GM21717 (cell line): ENCODE data around the gene IL2RA.
A peak's percentile ranks its signal among the peaks of the same experiment; 100 is the strongest.
"Not testable (repeated sequence)": the region's sequence is repeated elsewhere in the genome, so short reads cannot be mapped to it uniquely, and the experiment has no call there.

Experiments
- ATAC-seq: cut with Tn5 transposase; IDR thresholded peaks from one replicate; pipeline ENCODE4 v1.9.1; 2021; ENCODE audit warnings: mild to moderate bottlenecking, moderate library complexity; ENCODE audit not compliant: unreplicated experiment

IL2RA gene

DNA sequence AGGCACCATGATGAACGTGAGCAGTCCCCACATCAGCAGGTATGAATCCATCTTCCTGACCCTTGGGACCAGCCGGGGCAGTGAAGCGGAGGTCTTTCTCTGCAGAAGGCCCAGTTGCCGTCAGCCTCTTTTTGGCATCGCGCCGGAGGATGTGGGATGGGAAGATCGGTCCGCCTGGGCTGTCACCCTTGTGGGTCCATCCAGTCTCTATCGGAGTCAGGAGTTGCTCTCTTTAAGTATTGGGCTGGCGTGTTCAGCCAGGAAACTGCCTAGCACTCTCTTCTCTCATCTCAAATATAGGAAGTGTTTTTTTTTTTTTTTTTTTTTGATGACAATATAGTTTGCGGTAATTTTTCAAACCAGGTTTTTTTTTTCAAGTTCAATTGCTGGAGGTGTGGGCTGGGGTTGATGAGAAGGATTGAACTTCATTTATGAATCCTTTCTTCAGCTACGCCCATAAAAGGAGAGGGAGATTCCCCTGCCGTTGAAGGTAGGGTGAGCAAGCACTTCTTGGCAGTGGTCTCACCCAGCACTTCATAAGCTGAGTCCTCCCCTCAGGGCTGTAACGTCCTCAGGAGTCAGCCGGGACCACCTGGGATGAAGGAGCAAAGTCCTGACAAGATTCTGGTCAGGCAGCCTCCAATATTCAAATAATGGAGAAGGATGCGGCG lies at the start of gene IL2RA:
Gene IL2RA (minus strand): TSS at position 267 of the 671 bp plus-strand sequence. CDS start 216 bp downstream, at position 51.
- ATAC-seq, result no peak

DNA sequence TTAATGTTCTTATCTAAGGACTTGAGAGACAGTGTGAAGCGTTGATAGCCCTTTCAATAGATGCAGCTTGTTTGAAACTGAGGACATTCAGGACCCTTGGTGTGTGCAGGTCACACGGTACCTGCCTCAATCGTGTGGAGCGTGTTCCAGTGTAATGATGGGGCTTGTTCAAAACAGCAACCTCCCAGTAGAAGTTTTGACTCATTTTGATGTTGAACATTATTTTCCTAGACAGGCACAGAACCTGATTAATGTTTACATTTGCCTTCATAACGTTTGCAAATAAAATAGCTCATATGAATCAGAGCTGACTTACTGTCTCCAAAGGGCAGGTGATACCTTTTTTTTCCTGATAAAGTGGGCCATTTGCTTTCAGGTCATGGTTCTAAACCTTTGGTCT lies 48.0 kb upstream of the IL2RA start:
- no peak for ATAC-seq

DNA sequence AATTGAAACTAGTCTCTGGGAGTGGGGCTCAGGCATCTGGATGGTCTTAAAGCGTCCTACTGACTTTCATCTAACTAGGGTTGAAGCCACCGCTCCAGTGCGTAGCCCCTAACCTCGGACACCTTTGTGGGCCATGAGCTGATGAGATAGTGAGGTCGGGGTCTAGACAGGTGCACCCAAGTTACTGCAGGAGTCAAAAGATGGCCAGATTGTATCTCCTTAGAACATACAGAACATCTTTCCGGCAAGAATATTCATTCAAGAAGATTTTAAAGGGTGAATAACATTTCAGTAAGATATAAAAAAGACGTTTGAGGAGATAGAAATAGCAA lies 47.2 kb upstream of the IL2RA start:
- no peak for ATAC-seq

DNA sequence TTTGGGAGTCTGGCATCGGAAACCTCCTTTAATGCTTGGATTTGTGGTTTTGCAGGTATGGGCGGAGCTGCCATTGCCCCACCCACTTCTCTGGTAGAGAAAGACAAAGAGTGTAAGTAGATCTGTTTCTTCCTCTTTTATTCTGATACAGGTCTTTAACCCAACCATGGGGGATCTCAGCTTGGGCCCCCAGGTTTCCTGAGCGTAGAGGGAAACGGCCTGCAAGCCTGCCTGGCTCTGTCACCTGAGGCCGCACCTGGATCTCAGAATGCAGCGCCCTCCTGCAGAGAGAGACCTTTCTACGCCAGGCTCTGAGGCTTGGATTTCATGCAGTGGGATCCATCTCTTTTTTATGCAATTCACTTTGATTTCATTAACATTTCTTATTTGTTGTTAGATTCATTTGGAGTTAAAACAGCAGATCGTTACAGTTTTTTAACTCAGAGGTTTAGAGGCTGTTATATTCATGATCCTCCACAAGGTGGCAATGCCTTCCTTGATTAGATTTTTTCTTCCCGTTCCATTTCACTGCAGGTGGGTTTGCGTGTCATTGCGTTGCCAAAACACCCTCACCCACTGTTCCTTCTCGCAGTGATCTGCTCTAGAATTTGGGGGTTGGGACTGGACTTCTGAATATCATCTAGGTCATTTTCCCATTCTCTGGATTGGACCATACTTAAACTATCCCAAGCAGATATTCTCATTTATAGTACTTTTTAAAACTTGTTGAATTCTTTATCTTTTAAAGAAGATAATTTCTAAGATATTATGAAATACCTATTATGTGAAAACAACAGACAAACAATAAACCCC lies 46.7 kb upstream of the IL2RA start:
- no peak for ATAC-seq

DNA sequence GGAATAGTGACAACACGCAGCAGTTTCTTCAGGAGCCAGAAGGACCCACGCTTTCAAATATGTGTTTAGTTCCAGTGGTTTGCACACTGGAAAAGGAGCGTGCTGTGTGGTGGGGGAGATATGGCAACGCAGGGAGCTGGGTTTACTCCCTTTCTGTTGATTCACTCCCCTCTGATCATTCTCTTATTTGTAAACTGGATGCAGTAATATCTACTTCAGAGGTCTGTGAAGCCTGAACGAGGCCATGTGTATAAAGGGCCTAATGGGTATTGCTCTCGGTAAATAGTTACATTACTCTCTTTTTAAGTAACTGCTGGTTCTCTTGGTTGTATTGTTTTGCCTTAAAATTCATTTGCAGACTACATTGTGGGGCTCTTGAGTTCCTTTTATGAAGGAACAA lies 45.9 kb upstream of the IL2RA start:
- no peak for ATAC-seq

DNA sequence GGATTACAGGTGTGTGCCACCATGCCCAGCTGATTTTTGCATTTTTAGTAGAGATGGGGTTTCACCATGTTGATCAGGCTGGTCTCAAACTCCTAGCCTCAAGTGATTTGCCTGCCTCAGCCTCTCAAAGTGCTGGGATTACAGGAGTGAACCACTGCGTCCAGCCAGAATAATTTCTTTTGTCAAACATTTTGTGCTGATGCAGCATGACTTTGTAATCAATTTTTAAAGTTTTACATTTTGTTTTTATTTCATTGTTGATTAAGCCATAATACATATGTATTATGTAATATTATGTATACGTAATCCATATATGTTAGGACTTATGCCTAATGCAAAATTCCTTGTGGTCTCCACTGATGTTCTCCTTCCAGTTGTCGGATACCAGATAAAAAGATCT lies 45.4 kb upstream of the IL2RA start:
- ATAC-seq, result not testable (repeated sequence)

DNA sequence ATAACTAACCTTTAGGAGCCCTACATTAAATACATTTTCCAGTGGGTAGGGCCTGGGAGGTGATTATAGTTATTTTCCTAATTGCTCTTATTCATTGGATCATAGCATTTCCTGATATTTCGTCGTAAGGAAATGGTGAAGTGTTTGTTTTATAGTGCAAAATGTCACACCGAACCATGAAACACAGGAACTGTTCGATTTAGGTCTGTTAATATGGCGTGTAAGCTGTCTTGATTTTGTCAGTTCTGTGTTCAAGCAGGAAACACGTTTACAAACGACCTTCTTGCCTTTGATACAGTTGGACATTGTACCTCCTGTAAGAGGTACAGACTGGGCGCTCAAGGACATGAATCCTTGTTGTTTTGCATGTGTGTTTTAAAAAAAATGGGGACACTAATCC lies 41.4 kb upstream of the IL2RA start:
- ATAC-seq, result no peak

DNA sequence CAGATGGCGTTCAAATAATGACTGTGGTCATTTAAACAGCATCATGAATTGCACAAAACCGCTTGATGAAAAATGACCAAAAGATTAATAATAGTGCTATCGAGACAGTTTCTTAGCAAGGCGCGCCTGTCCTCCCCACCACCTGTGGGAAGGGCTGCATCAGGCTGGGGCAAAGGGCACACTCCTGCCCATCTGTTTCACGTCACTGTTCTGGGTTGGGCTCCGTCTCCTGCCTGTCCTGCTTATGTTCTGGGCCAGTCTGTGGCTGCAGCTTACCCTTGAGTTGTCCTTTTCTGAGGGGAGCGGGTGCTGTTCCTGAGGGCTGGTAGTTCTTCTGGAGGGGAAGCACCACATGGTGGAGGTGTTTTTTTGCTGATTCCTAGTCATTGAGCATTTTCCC lies 40.0 kb upstream of the IL2RA start:
- ATAC-seq, result no peak

DNA sequence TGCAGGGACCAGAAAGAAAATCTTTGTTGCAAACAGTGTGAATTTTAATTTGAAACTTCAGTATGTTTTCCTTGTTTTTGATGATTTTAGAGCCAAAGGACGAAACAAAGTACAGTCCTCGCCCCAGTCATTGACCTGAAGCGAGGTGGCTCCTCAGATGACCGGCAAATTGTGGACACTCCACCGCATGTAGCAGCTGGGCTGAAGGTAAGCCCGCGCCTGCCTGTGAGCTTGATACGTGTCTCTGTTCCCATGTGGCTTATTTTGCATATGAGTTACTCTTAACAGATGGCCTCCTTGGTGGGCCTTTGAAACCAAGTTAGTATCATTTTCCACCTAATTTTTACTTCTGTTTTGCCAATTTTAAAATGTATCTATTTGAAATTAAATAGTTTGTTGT lies 39.0 kb upstream of the IL2RA start:
- peak; percentile 83 for ATAC-seq

DNA sequence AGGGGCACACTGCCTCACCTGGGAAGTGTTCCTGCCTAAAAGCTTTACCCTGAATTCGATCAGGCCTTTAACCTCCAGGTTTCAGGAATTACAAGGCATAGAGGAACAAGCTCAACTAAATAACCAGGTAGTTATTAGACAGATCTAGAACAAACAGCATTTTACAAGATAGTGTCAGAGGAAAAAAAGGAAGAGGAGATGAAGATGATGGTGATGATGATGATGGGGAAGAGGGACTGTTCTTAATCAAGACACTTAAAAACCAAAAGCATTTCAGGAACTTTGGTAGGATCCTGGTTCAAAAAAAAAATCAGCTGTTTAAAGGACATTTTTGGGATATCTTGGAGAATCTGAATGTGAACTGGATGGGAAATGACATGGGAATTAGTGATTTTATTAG lies 38.2 kb upstream of the IL2RA start:
- no peak for ATAC-seq

DNA sequence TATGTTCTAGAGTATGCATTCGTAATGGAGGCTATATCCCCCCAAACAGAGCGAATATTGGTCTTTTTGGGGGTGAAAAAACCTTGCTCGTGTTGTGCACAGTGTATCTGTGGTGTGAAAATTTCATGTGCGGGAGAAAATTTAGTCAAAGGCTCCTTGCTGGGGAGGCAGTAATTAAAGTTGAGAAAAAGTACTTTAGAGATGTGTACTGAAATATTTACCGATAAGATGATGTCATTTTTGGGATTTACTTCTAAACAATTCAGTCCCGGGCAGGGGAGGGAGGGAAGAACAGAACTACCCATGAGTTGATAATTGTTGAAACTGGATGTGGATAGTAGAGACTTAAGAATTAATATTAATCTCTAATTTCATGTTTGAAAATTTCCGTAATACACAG lies 36.0 kb upstream of the IL2RA start:
- no peak for ATAC-seq

DNA sequence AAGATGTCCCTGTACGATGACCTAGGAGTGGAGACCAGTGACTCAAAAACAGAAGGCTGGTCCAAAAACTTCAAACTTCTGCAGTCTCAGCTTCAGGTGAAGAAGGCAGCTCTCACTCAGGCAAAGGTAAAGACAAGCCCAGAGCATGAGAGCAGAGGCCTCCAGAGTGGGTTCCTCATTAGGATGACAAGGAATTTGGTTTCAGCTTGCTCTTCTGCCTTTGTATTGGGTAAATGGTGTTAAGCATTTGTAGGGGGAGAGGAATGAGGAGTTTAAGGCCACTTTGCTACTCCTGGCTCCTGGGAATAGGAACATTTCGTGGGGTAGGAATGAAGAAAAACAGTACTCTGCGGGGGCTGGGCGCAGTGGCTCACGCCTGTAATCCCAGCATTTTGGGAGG lies 34.9 kb upstream of the IL2RA start:
- ATAC-seq, result no peak

DNA sequence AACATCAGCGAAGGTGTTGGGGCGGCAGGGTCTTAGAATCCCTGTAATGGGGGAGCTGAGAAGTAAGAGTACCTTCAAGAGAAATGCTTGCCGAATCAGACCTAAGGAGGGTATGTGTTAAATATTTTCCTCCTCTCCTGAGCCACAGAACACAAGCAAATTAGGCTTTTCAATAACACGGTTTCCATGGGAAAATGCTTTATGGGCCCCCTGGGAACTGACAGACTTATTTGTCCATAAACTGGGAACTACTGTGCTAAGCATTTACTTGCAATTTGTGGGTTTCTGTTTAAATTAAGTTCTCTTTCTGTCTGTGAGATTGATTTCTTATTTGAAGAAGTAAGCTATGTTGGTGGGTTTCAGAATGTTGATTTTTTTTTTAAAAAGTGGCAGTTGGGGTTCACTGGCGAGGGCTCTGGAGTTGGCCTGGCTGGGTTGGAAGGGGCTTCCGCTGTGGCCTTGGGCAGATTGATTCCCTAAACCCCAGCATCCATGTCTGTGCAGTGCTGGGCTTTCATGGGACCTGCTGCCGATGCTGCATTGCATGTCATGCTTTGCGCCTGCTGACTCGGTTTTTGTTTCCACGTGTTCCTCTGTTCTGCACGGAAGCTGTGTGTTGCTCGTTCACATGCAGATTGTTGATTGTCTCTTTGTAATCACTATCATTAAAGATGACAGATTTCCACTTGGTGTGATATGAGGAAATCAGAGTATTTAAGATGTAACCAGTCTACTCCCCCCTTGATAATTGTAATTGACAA lies 33.8 kb upstream of the IL2RA start:
- ATAC-seq, result no peak

DNA sequence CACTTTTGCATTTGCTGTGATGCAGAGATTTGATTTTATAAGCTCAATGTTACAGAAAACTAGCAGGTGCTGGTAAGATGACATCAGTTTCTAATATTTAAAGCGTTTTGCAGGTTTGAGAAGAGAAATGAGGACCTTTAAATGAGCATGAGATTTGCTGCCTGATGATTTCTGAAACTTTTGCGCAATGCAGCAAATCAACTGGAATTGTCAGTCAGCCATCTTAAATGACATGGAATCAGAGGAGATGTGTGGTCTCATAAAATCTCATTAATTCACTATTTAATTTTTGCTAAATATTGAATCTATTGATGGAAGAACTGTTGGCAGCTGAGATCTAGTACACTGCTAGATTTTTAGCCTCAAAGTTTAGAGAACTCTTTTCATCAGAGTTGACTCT lies 30.6 kb upstream of the IL2RA start:
- ATAC-seq, result no peak

DNA sequence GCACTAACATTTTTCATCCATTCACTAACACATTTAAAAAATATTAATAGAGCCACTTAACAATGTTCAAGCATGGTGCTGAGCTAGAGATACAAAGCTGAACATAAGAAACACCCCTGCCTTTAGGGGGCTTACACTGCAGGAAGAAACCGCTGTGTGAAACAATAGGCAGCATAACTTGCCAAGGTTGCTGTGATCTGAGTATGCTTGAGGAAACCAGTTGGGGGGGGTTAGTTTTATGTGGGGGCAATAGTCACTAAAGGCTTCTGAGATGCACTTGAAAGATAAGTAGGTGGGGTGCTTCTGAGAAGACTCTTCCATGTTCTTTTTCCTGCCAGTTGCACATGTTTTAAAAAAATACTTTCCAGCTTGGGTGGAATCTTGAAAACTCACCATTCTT lies 29.5 kb upstream of the IL2RA start:
- no peak for ATAC-seq

DNA sequence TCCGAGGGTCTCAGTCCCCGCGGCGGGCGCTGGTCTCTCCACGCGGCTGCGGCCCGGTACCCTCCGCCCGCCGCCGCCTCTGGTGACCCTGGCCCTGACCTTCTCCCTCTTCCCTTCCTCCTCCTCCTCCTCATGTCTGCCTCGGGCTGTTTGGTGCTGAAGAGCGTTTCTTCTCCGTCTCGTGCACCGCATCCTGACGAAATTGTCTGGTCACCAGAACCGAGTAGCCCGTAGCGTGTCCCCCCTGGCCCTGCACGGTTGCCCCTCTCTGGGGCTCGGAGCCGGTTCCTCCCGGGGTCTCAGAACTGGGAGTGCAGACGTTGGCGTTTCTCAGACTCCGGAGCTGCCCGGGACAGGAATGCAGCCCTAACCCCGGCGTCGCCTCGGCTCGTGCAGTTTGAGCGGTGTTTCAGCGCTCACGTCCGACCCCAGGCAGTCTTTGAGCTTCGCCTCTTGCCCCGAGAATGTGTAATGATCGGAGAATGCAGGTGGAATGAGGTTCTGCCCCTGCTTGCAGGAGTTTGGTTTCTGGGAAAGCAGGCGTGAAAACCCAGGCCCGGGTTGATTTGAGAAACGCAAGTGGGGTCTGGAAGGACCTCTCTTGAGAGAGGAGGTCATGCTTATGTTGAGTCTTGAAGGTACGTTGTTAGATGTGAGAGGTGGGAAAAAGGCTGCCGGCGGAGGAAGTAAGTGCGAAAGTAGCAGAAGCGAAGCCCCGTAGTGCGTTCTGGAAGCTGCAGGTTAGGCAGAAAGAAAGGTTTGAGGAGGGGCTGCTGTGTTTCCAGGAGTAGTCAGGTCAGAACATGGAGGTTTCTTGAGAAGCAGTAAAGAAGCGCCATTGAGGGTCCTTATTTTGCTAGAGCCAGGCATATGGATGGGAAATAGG lies 27.4 kb upstream of the IL2RA start:
- ATAC-seq, result peak; percentile 21

DNA sequence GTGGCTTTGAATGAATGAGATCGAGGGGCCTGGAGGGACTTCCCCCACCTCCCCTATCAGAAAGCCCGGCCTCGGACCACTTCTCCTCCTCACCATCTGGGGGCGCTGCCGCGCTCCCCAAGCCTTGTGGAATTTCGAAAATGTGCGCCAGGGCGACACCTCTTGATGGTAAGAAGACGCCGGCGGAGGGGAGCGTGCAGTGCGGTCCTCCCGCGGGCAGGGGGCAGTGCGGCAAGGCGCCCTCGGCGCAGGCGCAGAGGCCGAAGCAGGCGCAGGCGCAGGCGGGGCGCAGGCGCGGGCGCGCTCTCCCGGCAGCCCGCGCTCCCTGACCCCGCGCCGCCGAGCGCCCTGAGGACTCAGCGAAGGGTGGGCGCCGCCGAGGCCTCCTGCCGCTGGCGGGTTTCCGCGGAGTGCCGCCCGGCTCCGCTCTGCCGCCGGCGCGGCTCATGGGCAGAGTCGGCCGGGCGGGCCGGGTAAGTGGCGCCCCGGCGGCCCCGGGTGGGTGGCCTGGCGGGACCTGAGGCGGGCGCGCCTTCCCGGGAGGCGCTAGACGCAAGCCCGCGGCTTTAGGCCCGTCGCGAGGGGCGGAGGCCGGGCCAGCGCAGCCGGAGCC lies 26.7 kb upstream of the IL2RA start, which contains the start of gene RBM17:
Gene RBM17 (plus strand): TSS at position 314 of the 613 bp plus-strand sequence. CDS start 8,032 bp downstream, outside the sequence.
- peak; percentile 77 for ATAC-seq

DNA sequence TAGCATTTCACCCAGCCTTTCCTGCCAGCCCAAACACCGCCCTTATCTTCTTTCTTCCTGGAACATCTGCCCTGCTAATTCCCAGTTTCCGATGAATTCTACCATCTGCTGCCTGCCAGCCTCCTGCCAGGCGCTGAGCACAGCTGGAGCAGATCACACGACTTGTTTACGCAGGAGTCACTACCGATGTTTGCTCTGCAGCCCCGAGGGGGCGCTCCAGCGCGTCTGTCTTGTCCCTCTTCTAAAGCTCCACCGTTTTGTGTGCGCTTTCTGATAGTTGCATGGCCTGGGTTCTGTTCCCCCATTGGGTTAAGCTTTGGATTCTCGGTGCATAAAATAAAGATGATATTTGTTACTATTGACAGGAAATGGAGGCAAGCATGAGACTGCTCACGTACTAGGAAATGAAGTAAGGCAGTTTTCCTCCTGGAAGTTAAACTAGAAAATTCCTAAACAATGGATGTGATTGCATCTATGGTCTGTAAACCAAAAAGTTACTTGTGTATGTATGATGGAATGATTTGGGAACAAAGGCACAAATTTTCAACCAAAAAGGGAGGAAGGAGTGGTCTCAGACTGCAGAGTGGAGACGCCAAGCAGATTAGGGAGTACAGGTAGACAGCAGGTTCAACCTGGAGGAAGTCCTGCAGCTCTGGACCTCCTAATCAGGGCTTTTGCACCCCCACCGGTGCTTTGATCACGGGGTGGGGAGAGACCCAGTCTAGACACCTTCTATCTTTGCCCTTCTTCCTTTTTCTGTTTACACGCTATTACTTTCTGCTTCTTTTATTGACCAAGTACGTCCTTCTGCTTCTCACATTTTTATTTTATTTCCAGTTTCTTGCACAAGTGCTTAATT lies 24.4 kb upstream of the IL2RA start:
- peak; percentile 44 for ATAC-seq
